Osteoblast (primary cell): ENCODE data around the gene TNS4. TPM values are rescaled to one million over a fixed set of nuclear protein-coding genes. Genes with fewer than 3 reads are reported as not detected.

Experiments used
- DNase-seq: peaks from one replicate; pipeline ENCODE4 v3.0.0; 2011; ENCODE audit warnings: low spot score, mixed read lengths; ENCODE audit not compliant: insufficient read length; ENCODE audit errors: missing footprints
- H2AFZ ChIP-seq: 2 replicates; pipeline ENCODE4 v1.6.0; 2011; ENCODE audit warnings: mild to moderate bottlenecking, low read length
- H3K27ac ChIP-seq: 2 replicates; pipeline ENCODE4 v1.5.1; 2011; ENCODE audit warnings: mild to moderate bottlenecking, low read depth, low read length, moderate library complexity
- H3K27me3 ChIP-seq: 2 replicates; pipeline ENCODE4 v1.6.0; 2012; ENCODE audit warnings: mild to moderate bottlenecking, control low read depth, inconsistent platforms, low read length, moderate library complexity; ENCODE audit not compliant: insufficient read depth
- H3K36me3 ChIP-seq: 2 replicates; pipeline ENCODE4 v1.5.1; 2011; ENCODE audit warnings: mild to moderate bottlenecking, low read length, control low read depth, moderate library complexity; ENCODE audit not compliant: insufficient read depth
- H3K4me1 ChIP-seq: 2 replicates; pipeline ENCODE4 v1.5.1; 2011; ENCODE audit warnings: mild to moderate bottlenecking, low read length, control low read depth, moderate library complexity; ENCODE audit not compliant: insufficient read depth
- H3K4me2 ChIP-seq: 2 replicates; pipeline ENCODE4 v1.6.0; 2011; ENCODE audit warnings: mild to moderate bottlenecking, low read length; ENCODE audit not compliant: insufficient read depth
- H3K4me3 ChIP-seq: fragments of 200-600 bp; sonication (generic); 3 replicates; pipeline ENCODE4 v1.5.1; 2012; ENCODE audit warnings: mild to moderate bottlenecking, low read length, inconsistent platforms; ENCODE audit not compliant: insufficient read depth
- H3K79me2 ChIP-seq: 2 replicates; pipeline ENCODE4 v1.6.0; 2012; ENCODE audit warnings: mild to moderate bottlenecking, low read length, control low read depth, inconsistent platforms; ENCODE audit not compliant: insufficient read depth
- H3K9me3 ChIP-seq: 2 replicates; pipeline ENCODE4 v1.5.1; 2011; ENCODE audit warnings: low read depth, low read length, control low read depth
- H4K20me1 ChIP-seq: 2 replicates; pipeline ENCODE4 v1.6.0; 2012; ENCODE audit warnings: mild to moderate bottlenecking, low read length, control low read depth; ENCODE audit not compliant: insufficient read depth
- total RNA-seq: library from RNA; depleted of rRNA; stranded (reverse); fragments of >200 nt; gene quantifications from 2 replicates; pipeline ENCODE4 v1.2.3, GENCODE V29; 2012
- TF ChIP-seq, protein P1 (sequence below): IDR thresholded peaks from 2 replicates; pipeline ENCODE4 v1.5.1; 2011; ENCODE audit warnings: mild to moderate bottlenecking, low read depth, low read length, moderate library complexity; ENCODE audit errors: extremely low read depth

The TNS4 gene
- total RNA-seq, 1 donor, result under 0.01 TPM

DNA sequence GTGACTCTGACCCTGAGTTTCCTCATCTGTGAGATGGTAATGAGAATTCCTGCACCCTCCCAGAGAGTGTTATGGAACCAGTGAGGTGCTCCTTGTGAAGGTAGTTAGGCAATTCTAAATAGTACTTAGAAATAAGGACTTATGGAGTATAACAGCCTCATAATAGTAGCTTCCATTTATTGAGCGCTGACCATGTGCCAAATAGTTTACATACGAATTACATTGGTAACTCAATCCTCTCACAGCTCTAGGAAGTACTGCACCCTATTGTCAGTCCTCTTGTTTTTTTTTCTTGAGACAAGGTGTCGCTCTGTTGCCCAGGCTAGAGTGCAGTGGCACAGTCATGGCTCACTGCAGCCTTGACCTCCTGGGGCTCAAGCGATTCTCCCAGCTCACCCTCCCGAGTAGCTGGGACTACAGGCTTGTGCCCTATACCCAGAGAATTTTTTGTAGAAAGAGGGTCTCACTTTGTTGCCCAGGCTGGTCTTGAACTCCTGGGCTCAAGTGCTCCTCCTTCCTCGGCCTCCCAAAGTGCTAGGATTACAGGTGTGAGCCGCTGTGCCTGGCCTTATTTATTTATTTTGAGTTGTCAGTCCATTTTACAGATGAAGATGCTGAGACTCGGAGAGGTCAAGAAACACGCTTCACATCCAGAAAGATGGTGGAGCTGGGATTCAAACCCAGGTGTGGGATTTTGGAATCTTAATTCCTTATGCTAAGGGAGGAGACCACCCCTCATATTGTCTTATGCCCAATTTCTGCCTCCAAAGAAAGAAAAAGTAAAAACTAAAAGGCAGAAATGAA, 2.9 kb downstream of the TNS4 start:
- peak overlapping the region; percentile 79 for H3K27ac ChIP-seq
- H3K4me3 ChIP-seq, result no peak overlapping the region
- H3K79me2 ChIP-seq, result no peaks in the 10 kb centered on the region
- no peaks in the 10 kb centered on the region for H3K36me3 ChIP-seq
- DNase-seq, result no peak
- peak overlapping the region; percentile 52 for H2AFZ ChIP-seq
- H3K27me3 ChIP-seq, result no peaks in the 10 kb centered on the region
- H3K4me2 ChIP-seq, result no peak overlapping the region
- H3K9me3 ChIP-seq, result no peaks in the 10 kb centered on the region
- TF ChIP-seq, protein P1, sequence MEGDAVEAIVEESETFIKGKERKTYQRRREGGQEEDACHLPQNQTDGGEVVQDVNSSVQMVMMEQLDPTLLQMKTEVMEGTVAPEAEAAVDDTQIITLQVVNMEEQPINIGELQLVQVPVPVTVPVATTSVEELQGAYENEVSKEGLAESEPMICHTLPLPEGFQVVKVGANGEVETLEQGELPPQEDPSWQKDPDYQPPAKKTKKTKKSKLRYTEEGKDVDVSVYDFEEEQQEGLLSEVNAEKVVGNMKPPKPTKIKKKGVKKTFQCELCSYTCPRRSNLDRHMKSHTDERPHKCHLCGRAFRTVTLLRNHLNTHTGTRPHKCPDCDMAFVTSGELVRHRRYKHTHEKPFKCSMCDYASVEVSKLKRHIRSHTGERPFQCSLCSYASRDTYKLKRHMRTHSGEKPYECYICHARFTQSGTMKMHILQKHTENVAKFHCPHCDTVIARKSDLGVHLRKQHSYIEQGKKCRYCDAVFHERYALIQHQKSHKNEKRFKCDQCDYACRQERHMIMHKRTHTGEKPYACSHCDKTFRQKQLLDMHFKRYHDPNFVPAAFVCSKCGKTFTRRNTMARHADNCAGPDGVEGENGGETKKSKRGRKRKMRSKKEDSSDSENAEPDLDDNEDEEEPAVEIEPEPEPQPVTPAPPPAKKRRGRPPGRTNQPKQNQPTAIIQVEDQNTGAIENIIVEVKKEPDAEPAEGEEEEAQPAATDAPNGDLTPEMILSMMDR, result no peak
- peaks cover 30% of the 10 kb centered on the region for H3K4me1 ChIP-seq
- H4K20me1 ChIP-seq, result no peaks in the 10 kb centered on the region

GRCh38 chr17:40497695-40498094, 3.7 kb downstream of the TNS4 start:
- TF ChIP-seq, protein P1, result no peak
- Histone ChIP-seq H2AFZ (peak overlapping the region; percentile 52), H4K20me1 (no peaks in the 10 kb centered on the region), H3K9me3 (no peaks in the 10 kb centered on the region), H3K27ac (peak overlapping the region; percentile 79), H3K4me3 (no peak overlapping the region), H3K36me3 (no peaks in the 10 kb centered on the region), H3K4me1 (peaks cover 30% of the 10 kb centered on the region), H3K4me2 (no peak overlapping the region), H3K27me3 (no peaks in the 10 kb centered on the region), H3K79me2 (no peaks in the 10 kb centered on the region)
- DNase-seq, result peak; percentile 91

GRCh38 chr17:40496634-40497420, 4.6 kb downstream of the TNS4 start:
- no peaks in the 10 kb centered on the region for H4K20me1 ChIP-seq
- H3K9me3 ChIP-seq, result no peaks in the 10 kb centered on the region
- peaks cover 30% of the 10 kb centered on the region for H3K4me1 ChIP-seq
- H3K36me3 ChIP-seq, result no peaks in the 10 kb centered on the region
- H3K27me3 ChIP-seq, result no peaks in the 10 kb centered on the region
- no peak overlapping the region for H3K4me2 ChIP-seq
- H2AFZ ChIP-seq, result no peak overlapping the region
- peak; percentile 37 for DNase-seq
- TF ChIP-seq, protein P1, result no peak
- H3K4me3 ChIP-seq, result no peak overlapping the region
- no peaks in the 10 kb centered on the region for H3K79me2 ChIP-seq
- H3K27ac ChIP-seq, result no peak overlapping the region

GRCh38 chr17:40496170-40496569, 5.3 kb downstream of the TNS4 start:
- Histone ChIP-seq H3K36me3 (no peaks in the 10 kb centered on the region), H3K4me2 (no peak overlapping the region), H4K20me1 (no peaks in the 10 kb centered on the region), H3K4me3 (no peak overlapping the region), H3K79me2 (no peaks in the 10 kb centered on the region), H3K4me1 (peaks cover 30% of the 10 kb centered on the region), H3K27me3 (no peaks in the 10 kb centered on the region), H3K27ac (no peak overlapping the region), H2AFZ (no peak overlapping the region), H3K9me3 (no peaks in the 10 kb centered on the region)
- DNase-seq, result no peak
- TF ChIP-seq, protein P1, result no peak
